Upper lobe of right lung (tissue), 1 donor: ENCODE data around the gene XKR7. TPM values are rescaled to one million over a fixed set of nuclear protein-coding genes. Genes with fewer than 3 reads are reported as not detected.
A peak's percentile ranks its signal among the peaks of the same experiment; 100 is the strongest.

Experiments
- ATAC-seq: fragments of 200-7000 bp; cut with Tn5 transposase; one replicate; pipeline ENCODE4 v1.9.1; 2020; ENCODE audit warnings: mild to moderate bottlenecking, moderate library complexity
- DNase-seq: peaks from one replicate; pipeline ENCODE4 v3.0.0-alpha.2; 2020
- H3K27ac ChIP-seq: fragments of 200-600 bp; one replicate; pipeline ENCODE4 v1.8.0; 2022
- H3K27me3 ChIP-seq: fragments of 200-600 bp; one replicate; pipeline ENCODE4 v1.8.0; 2022; ENCODE audit warnings: mild to moderate bottlenecking
- H3K36me3 ChIP-seq: fragments of 200-600 bp; one replicate; pipeline ENCODE4 v1.8.0; 2022
- H3K4me1 ChIP-seq: fragments of 200-600 bp; one replicate; pipeline ENCODE4 v1.8.0; 2022
- H3K4me3 ChIP-seq: fragments of 200-600 bp; one replicate; pipeline ENCODE4 v1.8.0; 2022; ENCODE audit warnings: mild to moderate bottlenecking
- H3K9me3 ChIP-seq: fragments of 200-600 bp; one replicate; pipeline ENCODE4 v1.8.0; 2022
- CTCF ChIP-seq: fragments of 200-600 bp; IDR thresholded peaks from one replicate; pipeline ENCODE4 v1.8.0; 2022; ENCODE audit warnings: antibody characterized with exemption
- intact Hi-C: fragments of 100-400 bp; cut with DNase I; formaldehyde crosslinking; loops from one replicate; pipeline ENCODE4 v1.11.0; 2022
- total RNA-seq: library from RNA; stranded (reverse); fragmentation: NEBNext Ultra II Directional; extraction: Animal tissue kit (Norgen Biotek cat#: 25700); gene quantifications from one replicate; pipeline ENCODE4 v1.2.1, GENCODE V29; 2021
- donor health status: DM: no; HTN: yes; CAD: no; lungs with severe emphysema.

XKR7 gene
- total RNA-seq, 1 donor from 2014 or later = 0.09 TPM

GRCh38 chr20:32004963-32005362 lies 37.0 kb downstream of the XKR7 start:
- Histone ChIP-seq H3K27me3 (no peaks in the 10 kb centered on the region), H3K36me3 (no peaks in the 10 kb centered on the region), H3K27ac (no peak overlapping the region), H3K9me3 (no peaks in the 10 kb centered on the region), H3K4me3 (no peak overlapping the region), H3K4me1 (peaks cover 13% of the 10 kb centered on the region)
- no peak for TF ChIP-seq CTCF
- intact Hi-C loops = no loop called here
- no peak for ATAC-seq
- no peak for DNase-seq

GRCh38 chr20:32006053-32006452 lies 38.1 kb downstream of the XKR7 start:
- no peaks in the 10 kb centered on the region for H3K27me3 ChIP-seq
- H3K36me3 ChIP-seq = no peaks in the 10 kb centered on the region
- peaks cover 13% of the 10 kb centered on the region for H3K4me1 ChIP-seq
- no peak overlapping the region for H3K4me3 ChIP-seq
- TF ChIP-seq CTCF = no peak
- H3K9me3 ChIP-seq = no peaks in the 10 kb centered on the region
- DNase-seq = no peak
- H3K27ac ChIP-seq = no peak overlapping the region
- ATAC-seq = no peak
- intact Hi-C loops = no loop called here

- no peak for DNase-seq
- TF ChIP-seq CTCF = no peak
Measured at GRCh38 chr20:32006841-32007786, 39.2 kb downstream of the XKR7 start.

GRCh38 chr20:32007787-32008616 lies 40.1 kb downstream of the XKR7 start:
- H3K27me3 ChIP-seq = no peaks in the 10 kb centered on the region
- peaks cover 13% of the 10 kb centered on the region for H3K4me1 ChIP-seq
- no peaks in the 10 kb centered on the region for H3K9me3 ChIP-seq
- no peak for DNase-seq
- ATAC-seq = peak; percentile 82
- intact Hi-C loops = no loop called here
- H3K4me3 ChIP-seq = no peak overlapping the region
- no peaks in the 10 kb centered on the region for H3K36me3 ChIP-seq
- peak overlapping the region; percentile 66 for H3K27ac ChIP-seq
- TF ChIP-seq CTCF = no peak

More at GRCh38 chr20:32006841-32007786, 39.2 kb downstream of the XKR7 start:
- Histone ChIP-seq H3K4me1 (peaks cover 13% of the 10 kb centered on the region), H3K9me3 (no peaks in the 10 kb centered on the region), H3K36me3 (no peaks in the 10 kb centered on the region), H3K4me3 (no peak overlapping the region), H3K27ac (peak overlapping the region; percentile 55), H3K27me3 (no peaks in the 10 kb centered on the region)
- intact Hi-C loops = no loop called here
- ATAC-seq = no peak

- no peak for TF ChIP-seq CTCF
- DNase-seq (no peak), ATAC-seq (no peak)
- Histone ChIP-seq H3K27ac (peak overlapping the region; percentile 58), H3K4me3 (no peak overlapping the region), H3K27me3 (no peaks in the 10 kb centered on the region), H3K4me1 (peaks cover 13% of the 10 kb centered on the region), H3K36me3 (no peaks in the 10 kb centered on the region), H3K9me3 (no peaks in the 10 kb centered on the region)
- intact Hi-C loops = no loop called here
Measured at GRCh38 chr20:32009564-32009963, 41.6 kb downstream of the XKR7 start.
